GM18505 (cell line): ENCODE data around the gene CA9.
"Not testable (repeated sequence)": the region's sequence is repeated elsewhere in the genome, so short reads cannot be mapped to it uniquely, and the experiment has no call there.

Source experiments
- ATAC-seq: cut with Tn5 transposase; IDR thresholded peaks from one replicate; pipeline ENCODE4 v1.9.1; 2021; ENCODE audit not compliant: unreplicated experiment
- POLR2A ChIP-seq: IDR thresholded peaks from 4 replicates; pipeline ENCODE4 v1.6.1; 2011; ENCODE audit warnings: borderline replicate concordance; ENCODE audit not compliant: insufficient read depth, insufficient read length; ENCODE audit errors: extremely low read depth

Gene CA9

GRCh38 chr9:35673132-35674024 lies at the start of gene CA9:
TSS of gene CA9 (plus strand) at chr9:35673928. CDS start at chr9:35673960, 32 bp downstream.
- no peak for ATAC-seq

DNA sequence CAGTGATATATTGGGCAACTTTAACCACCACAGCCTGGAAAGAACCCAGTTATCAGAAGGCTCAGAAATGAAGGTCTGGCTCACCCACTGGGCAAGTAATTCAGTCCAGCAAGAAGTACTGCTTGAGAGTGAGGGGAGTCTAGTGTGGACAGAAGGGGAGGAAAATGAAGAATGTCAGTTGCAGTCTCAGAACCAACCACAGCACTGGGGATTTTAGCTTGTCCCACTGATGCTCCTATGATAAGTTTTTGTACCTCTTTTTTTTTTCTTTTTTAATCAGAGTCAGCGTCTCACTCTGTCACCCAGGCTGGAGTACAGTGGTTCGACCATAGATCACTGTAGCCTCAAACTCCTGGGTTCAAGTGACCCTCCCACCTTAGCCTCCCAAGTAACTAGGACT lies 46.2 kb upstream of the CA9 start:
- TF ChIP-seq POLR2A, result no peak
- ATAC-seq, result no peak

More at GRCh38 chr9:35673132-35674024, at the start of gene CA9:
- no peak for TF ChIP-seq POLR2A

- no peak for ATAC-seq
- no peak for TF ChIP-seq POLR2A
Observed at GRCh38 chr9:35628389-35628991, 45.2 kb upstream of the CA9 start.

- no peak for ATAC-seq
- no peak for TF ChIP-seq POLR2A
Observed at GRCh38 chr9:35629597-35629996, 44.1 kb upstream of the CA9 start.

DNA sequence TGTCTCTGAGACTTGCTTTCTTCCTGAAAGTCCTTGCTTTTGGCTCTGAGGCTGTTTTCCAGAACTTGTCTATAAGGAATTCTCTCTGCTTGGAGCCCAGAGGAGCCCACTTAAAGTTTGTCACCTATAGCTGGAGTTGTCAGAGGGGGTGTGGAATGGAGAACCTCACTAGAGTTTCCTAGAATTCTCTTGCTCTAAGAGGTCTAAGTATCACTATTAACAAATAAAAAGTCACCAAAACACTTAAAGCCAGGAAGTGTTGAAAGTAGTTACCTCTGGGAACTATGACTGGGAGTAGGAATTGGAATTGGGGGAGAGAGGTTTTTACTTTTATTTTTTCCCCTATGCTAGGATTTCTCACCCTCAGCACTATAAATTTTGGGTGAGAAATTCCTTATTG lies 38.0 kb upstream of the CA9 start:
- TF ChIP-seq POLR2A, result no peak
- no peak for ATAC-seq

- no peak for TF ChIP-seq POLR2A
- ATAC-seq, result no peak
Observed at GRCh38 chr9:35636135-35636876, 37.4 kb upstream of the CA9 start.

DNA sequence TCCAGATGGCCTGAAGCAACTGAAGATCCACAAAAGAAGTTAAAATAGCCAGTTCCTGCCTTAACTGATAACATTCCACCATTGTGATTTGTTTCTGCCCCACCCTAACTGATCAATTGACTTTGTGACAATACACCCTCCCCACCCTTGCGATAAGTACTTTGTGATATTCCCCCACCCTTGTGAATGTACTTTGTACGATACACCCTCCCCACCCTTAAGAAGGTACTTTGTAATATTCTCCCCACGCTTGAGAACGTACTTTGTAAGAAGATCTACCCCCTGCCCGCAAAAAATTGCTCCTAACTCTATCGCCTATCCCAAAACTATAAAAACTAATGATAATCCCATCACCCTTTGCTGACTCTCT lies 36.9 kb upstream of the CA9 start:
- ATAC-seq, result not testable (repeated sequence)

DNA sequence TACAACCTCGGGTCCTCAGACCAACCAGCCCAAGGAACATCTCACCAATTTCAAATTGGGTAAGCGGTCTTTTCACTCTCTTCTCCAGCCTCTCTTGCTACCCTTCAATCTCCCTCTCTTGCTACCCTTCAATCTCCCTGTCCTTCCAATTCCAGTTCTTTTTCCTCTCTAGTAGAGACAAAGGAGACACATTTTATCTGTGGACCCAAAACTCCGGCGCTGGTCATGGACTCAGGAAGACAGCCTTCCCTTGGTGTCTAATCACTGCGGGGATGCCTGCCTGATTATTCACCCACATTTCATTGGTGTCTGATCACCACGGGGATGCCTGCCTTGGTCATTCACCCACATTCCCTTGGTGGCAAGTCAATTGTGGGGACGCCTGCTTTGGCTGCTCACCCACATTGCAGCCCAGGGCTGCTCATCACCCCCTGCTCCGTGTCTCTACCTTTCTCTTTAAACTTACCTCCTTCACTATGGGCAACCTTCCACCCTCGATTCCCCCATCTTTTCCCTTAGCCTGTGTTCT lies 36.2 kb upstream of the CA9 start:
- not testable (repeated sequence) for ATAC-seq

DNA sequence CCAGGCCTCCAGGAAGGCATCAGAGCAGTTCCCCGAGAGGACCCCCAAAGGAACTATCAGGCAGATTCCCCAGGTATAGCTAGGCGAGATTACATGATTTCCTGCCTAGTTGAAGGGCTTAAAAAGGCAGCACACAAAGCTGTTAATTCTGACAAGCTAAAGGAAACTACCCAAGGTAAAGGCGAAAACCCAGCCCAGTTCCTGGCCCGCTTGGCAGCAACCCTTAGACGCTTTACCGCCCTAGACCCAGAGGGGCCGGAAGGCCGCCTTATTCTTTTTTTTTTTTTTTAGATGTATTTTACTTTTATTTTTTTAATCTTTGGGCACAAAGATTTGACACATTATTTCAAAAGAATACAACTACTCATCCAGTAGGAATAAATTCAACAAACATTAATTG lies 35.0 kb upstream of the CA9 start:
- ATAC-seq, result not testable (repeated sequence)

- ATAC-seq, result not testable (repeated sequence)
Observed at GRCh38 chr9:35639225-35639624, 34.5 kb upstream of the CA9 start.

GRCh38 chr9:35639631-35640030 lies 34.1 kb upstream of the CA9 start:
- ATAC-seq, result no peak
- TF ChIP-seq POLR2A, result no peak

- not testable (repeated sequence) for ATAC-seq
Observed at GRCh38 chr9:35640431-35640830, 33.3 kb upstream of the CA9 start.

DNA sequence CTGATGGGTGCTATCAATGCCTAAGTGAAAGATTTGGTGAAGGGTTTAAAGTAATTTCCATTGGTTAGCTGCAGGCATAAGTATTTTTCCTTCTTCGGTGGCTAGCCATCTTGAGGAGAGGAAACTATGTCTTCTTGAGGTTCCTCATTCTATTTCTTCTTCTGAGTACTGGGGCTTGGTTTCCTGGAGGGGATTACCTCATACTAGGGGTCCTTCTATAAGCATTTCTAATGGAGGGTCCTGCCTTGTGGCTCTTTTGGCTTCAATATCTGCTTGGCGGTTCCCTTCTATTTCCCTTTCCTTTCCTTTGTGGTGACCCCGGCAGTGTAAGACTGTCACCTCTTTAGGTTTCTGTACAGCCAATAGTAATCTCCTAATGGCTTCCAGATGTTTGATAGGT lies 32.2 kb upstream of the CA9 start:
- ATAC-seq, result not testable (repeated sequence)

DNA sequence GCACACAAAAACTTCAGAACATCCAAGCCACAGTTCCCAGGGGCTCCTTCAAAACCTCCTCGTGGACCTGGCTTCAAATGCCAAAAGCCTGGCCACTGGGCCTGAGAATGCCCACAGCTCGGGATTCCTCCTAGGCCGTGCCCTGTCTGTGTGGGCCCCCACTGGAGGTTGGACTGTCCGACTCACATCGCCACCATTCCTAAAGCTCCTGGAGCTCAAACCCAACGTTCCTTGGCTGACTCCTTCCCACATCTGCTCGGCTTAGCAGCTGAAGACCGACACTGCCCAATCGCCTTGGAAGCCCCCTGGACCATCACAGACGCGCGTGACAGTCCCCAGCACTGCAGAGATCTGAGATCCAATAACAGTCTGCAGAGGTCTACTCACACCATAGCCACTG lies 30.7 kb upstream of the CA9 start:
- no peak for ATAC-seq
- TF ChIP-seq POLR2A, result no peak

- ATAC-seq, result not testable (repeated sequence)
Observed at GRCh38 chr9:35645736-35646135, 28.0 kb upstream of the CA9 start.
